Right lobe of liver (tissue), 6 donors: ENCODE measurements around the gene PRMT5. TPM values are rescaled to one million over a fixed set of nuclear protein-coding genes. Genes with fewer than 3 reads are reported as not detected.

Experiments used
- ATAC-seq, 4 donors: fragments of 200-7000 bp; cut with Tn5 transposase; one replicate each; pipeline ENCODE4 v1.9.1; 2020; ENCODE audit warnings: mild to moderate bottlenecking in 4 of 4, moderate library complexity in 4 of 4
- DNase-seq, 3 donors: peaks; one replicate each; pipeline ENCODE4 v3.0.0-alpha.2; 2020
- H3K27ac ChIP-seq, 3 donors: fragments of 200-600 bp; one replicate each; pipeline ENCODE4 v1.8.0; 2022
- H3K27me3 ChIP-seq, 2 donors: fragments of 200-600 bp; one replicate each; pipeline ENCODE4 v1.8.0; 2022
- H3K36me3 ChIP-seq, 4 donors: fragments of 200-600 bp; sonication (generic) in 1 of 4; one replicate each; pipeline versions ENCODE4 v1.5.1 to v1.8.0; 2017 to 2022; ENCODE audit warnings: control low read depth in 1 of 4
- H3K4me1 ChIP-seq, 4 donors: fragments of 200-600 bp; sonication (generic) in 1 of 4; one replicate each; pipeline versions ENCODE4 v1.5.1 to v1.8.0; 2017 to 2022; ENCODE audit warnings: control low read depth in 1 of 4
- H3K4me3 ChIP-seq, 3 donors: fragments of 200-600 bp; one replicate each; pipeline ENCODE4 v1.8.0; 2022
- H3K9me3 ChIP-seq, 4 donors: fragments of 200-600 bp; sonication (generic) in 1 of 4; one replicate each; pipeline versions ENCODE4 v1.5.1 to v1.8.0; 2017 to 2022; ENCODE audit warnings: control low read depth in 1 of 4
- CTCF ChIP-seq, 4 donors: fragments of 200-600 bp in 3 of 4; fragments of 450-650 bp in 1 of 4; IDR thresholded peaks; one replicate each; pipeline versions ENCODE4 v1.5.1 to v1.8.0; 2016 to 2022; ENCODE audit warnings: antibody characterized with exemption in 4 of 4, mild to moderate bottlenecking in 2 of 4
- POLR2A ChIP-seq: fragments of 450-650 bp; IDR thresholded peaks from one replicate; pipeline ENCODE4 v1.6.1; 2017; ENCODE audit warnings: antibody characterized with exemption, mild to moderate bottlenecking
- WGBS: methylation state at CpG from one replicate; pipeline ENCODE4 v1.1.6; 2018; ENCODE audit warnings: low coverage, low lambda C conversion rate; ENCODE audit not compliant: insufficient coverage; ENCODE audit errors: missing lambda C conversion rate; 5-methylcytosine and 5-hydroxymethylcytosine counted together
- intact Hi-C, 2 donors: fragments of 100-400 bp; cut with DNase I; formaldehyde crosslinking; loops; one replicate each; pipeline versions ENCODE4 v1.11.2 to v1.14.1; 2022
- total RNA-seq, 6 experiments: library from RNA; depleted of rRNA in 2 of 6; stranded (reverse); fragments of >200 nt in 2 of 6; fragmentation: NEBNext Ultra II Directional in 3 of 6; extraction: Animal tissue kit (Norgen Biotek cat#: 25700) in 3 of 6; gene quantifications; one replicate each; pipeline versions ENCODE4 v1.1.0 to v1.2.4, GENCODE V29; 2016 to 2023
- donor health status: DM: no; HTN: yes; CAD: no.
- donor health status: DM: no; HTN: no; CAD: no.
- donor health status: DM: no; HTN: no; CAD: no.
- donor health status: DM: no; HTN: yes; CAD: no.
- donor health status: DM: no; HTN: yes; CAD: no.

Gene PRMT5
- total RNA-seq, 6 experiments from 2014 or later: 22.5 to 32.1 (median 25.7) TPM

GRCh38 chr14:22875748-22876319, 53.3 kb downstream of the PRMT5 start:
- DNase-seq (no peak), ATAC-seq (no peak)
- no peak overlapping the region for H3K4me3 ChIP-seq
- no peaks in the 10 kb centered on the region for H3K9me3 ChIP-seq
- H3K36me3 ChIP-seq: peaks cover 16 to 51% (median 31%) of the 10 kb centered on the region in 4 donors
- H3K27me3 ChIP-seq: no peaks in the 10 kb centered on the region
- TF ChIP-seq POLR2A (no peak), CTCF (IDR thresholded peaks at IDR 0.05) (no peak)
- H3K4me1 ChIP-seq: peaks cover 0 to 9% (median 4%) of the 10 kb centered on the region in 4 donors
- intact Hi-C loops: no loop called here
- H3K27ac ChIP-seq: no peak overlapping the region
- WGBS: 93% methylated on average over 5 of the region's 20 CpGs

- WGBS: 94% methylated on average over 8 of the region's 15 CpGs
- DNase-seq (no peak), ATAC-seq (no peak)
- no peak overlapping the region for H3K4me3 ChIP-seq
- H3K9me3 ChIP-seq: no peaks in the 10 kb centered on the region
- H3K4me1 ChIP-seq: peaks cover 0 to 15% (median 7%) of the 10 kb centered on the region in 4 donors
- TF ChIP-seq POLR2A (no peak), CTCF (IDR thresholded peaks at IDR 0.05) (no peak)
- intact Hi-C loops: no loop called here
- H3K27ac ChIP-seq: no peak overlapping the region
- no peaks in the 10 kb centered on the region for H3K27me3 ChIP-seq
- H3K36me3 ChIP-seq: peaks cover 16 to 51% (median 31%) of the 10 kb centered on the region in 4 donors
Observed at GRCh38 chr14:22875003-22875747, 54.0 kb downstream of the PRMT5 start.

GRCh38 chr14:22872833-22873520, 56.2 kb downstream of the PRMT5 start:
- TF ChIP-seq POLR2A: no peak
- TF ChIP-seq CTCF (IDR thresholded peaks at IDR 0.05): no peak
- no peak for ATAC-seq
- DNase-seq: no peak
- intact Hi-C loops: no loop called here
- Histone ChIP-seq H3K4me3 (peak overlapping the region; percentile 79 to 99 (median 88)), H3K27ac (peak overlapping the region; percentile 98 to 99 (median 98)), H3K4me1 (peaks cover 0 to 17% (median 7%) of the 10 kb centered on the region in 4 donors), H3K9me3 (no peaks in the 10 kb centered on the region), H3K36me3 (peaks cover 16 to 45% (median 27%) of the 10 kb centered on the region in 4 donors), H3K27me3 (no peaks in the 10 kb centered on the region)
- 30% methylated on average over 6 of the region's 10 CpGs for whole genome bisulfite sequencing

GRCh38 chr14:22872033-22872832, 56.9 kb downstream of the PRMT5 start:
- peak overlapping the region; percentile 79 to 99 (median 88) for H3K4me3 ChIP-seq
- no peaks in the 10 kb centered on the region for H3K27me3 ChIP-seq
- no peaks in the 10 kb centered on the region for H3K9me3 ChIP-seq
- intact Hi-C loops: no loop called here
- TF ChIP-seq POLR2A (no peak), CTCF (IDR thresholded peaks at IDR 0.05) (peak; percentile 80 to 91 (median 85))
- peak overlapping the region; percentile 98 to 99 (median 98) for H3K27ac ChIP-seq
- H3K4me1 ChIP-seq: peaks cover 0 to 17% (median 7%) of the 10 kb centered on the region in 4 donors
- DNase-seq: peak; percentile 72 to 79 (median 78)
- peak; percentile 55 to 62 (median 60) for ATAC-seq
- WGBS: under 1% methylated on average over 25 of the region's 45 CpGs
- peaks cover 16 to 37% (median 24%) of the 10 kb centered on the region in 4 donors for H3K36me3 ChIP-seq
